ENCODE measurements around the gene CATSPERB.

Gene CATSPERB

DNA sequence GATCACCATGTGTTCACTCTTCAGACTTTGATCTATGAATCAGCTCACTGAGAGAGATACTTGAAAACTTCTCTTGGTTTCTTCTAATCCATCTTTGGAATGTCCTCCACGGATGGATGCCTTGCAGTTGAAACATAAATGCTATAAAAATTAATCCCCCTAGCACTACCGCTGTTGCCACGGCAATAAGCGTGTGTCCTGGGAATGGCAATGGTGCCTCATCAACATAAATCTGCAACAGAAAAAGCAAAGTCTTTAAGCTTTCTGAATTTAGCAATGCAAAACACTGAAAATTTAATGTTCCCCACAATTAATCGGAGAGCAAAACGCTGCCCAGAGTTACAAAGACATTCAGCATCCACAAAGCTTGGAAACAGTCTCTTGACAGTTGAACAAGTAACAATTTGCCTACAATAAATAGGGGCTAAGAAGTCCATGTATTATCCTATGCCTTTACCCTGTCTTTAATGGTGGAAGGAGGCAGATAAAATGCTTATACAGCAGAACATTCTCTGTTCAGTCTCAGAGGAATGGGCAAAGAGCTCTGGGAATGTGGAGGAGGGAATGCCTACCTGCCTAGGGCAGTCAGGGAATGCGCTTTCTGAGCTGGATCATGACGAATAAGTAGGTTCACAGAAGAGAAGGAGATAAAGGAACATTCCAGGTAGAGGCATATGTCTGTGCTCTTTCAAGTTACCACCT, 150.9 kb downstream of the CATSPERB start:
- H3K4me3 ChIP-seq (ENCODE audit: low read depth, low read length), result no peak overlapping the region
- CTCF ChIA-PET, result interaction anchor here (0.7 kb wide), 1 partner anchor 1066 kb away, joined by 3 read pairs; no protein-coding TSS in a partner anchor
- DNase-seq (ENCODE audit: low read depth, low spot score), result no peak
- TF ChIP-seq, protein P1, sequence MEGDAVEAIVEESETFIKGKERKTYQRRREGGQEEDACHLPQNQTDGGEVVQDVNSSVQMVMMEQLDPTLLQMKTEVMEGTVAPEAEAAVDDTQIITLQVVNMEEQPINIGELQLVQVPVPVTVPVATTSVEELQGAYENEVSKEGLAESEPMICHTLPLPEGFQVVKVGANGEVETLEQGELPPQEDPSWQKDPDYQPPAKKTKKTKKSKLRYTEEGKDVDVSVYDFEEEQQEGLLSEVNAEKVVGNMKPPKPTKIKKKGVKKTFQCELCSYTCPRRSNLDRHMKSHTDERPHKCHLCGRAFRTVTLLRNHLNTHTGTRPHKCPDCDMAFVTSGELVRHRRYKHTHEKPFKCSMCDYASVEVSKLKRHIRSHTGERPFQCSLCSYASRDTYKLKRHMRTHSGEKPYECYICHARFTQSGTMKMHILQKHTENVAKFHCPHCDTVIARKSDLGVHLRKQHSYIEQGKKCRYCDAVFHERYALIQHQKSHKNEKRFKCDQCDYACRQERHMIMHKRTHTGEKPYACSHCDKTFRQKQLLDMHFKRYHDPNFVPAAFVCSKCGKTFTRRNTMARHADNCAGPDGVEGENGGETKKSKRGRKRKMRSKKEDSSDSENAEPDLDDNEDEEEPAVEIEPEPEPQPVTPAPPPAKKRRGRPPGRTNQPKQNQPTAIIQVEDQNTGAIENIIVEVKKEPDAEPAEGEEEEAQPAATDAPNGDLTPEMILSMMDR (IDR thresholded peaks at IDR 0.05; ENCODE audit: insufficient read depth, low read length, missing control alignments), result no peak
- POLR2A ChIA-PET, result no interaction called here

DNA sequence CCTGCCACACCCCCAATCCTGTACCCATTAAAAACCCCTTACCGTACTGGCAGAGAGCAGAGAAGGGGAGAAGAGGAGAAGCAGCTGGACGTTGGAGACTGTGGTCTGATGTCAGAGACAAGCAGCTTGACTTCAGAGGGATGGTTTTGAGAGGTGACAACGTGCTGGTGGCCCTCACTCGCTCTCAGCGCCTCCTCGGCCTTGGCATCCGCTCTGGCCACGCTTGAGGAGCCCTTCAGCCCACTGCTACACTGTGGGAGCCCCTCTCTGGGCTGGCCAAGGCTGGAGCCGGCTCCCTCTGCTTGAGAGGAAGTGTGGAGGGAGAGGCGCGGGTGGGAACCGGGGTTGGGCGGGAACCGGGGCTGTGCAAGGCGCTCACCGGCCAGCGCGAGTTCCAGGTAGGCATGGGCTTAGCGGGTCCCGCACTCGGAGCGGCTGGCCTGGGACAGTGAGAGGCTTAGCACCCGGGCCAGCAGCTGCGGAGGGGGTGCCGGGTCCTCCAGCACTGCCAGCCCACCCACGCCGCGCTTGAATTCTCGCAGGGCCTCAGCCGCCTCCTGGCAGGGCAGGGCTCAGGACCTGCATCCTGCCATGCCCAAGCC, 154.2 kb downstream of the CATSPERB start:
- H3K4me3 ChIP-seq (ENCODE audit: low read depth, low read length), result no peak overlapping the region
- TF ChIP-seq, protein P1 (IDR thresholded peaks at IDR 0.05; ENCODE audit: insufficient read depth, low read length, missing control alignments), result no peak
- POLR2A ChIA-PET, result no interaction called here
- CTCF ChIA-PET, result no interaction called here
- no peak for DNase-seq (ENCODE audit: low read depth, low spot score)

DNA sequence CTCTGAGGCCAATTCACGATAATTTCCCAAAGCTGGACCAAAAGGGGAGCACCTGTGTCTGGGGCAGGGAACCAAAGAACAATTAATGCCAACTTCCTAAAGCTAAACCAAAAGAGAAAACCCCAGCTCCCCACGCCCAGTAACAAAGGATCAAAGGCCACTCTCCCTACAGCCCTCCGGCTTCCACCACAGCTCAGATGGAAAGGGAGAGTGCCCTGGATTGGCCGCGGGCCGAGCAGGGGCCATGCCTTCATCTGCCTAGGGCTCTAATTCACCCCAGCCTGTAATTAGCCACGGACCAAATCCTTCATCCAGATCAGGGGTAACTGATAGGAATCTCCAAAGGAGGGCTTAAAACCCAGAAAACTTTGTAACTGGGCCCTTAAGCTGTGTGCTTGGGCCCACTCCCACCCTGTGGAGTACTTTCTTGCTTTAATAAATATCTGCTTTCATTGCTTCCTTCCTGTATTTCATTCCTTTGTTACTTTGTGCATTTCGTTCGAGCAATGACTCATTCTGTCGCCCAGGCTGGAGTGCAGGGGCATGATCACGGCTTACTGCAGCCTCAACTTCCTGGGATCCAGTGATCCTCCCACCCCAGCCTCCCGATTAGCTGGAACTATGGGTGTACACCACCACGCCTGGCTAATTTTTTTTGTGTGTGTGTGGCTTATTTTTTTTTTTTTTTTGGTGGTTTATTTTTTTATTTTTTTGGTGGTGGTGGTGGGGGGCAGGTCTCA, 156.2 kb downstream of the CATSPERB start:
- CTCF ChIA-PET, result no interaction called here
- no peak overlapping the region for H3K4me3 ChIP-seq (ENCODE audit: low read depth, low read length)
- TF ChIP-seq, protein P1 (IDR thresholded peaks at IDR 0.05; ENCODE audit: insufficient read depth, low read length, missing control alignments), result no peak
- no peak for DNase-seq (ENCODE audit: low read depth, low spot score)
- POLR2A ChIA-PET, result no interaction called here

DNA sequence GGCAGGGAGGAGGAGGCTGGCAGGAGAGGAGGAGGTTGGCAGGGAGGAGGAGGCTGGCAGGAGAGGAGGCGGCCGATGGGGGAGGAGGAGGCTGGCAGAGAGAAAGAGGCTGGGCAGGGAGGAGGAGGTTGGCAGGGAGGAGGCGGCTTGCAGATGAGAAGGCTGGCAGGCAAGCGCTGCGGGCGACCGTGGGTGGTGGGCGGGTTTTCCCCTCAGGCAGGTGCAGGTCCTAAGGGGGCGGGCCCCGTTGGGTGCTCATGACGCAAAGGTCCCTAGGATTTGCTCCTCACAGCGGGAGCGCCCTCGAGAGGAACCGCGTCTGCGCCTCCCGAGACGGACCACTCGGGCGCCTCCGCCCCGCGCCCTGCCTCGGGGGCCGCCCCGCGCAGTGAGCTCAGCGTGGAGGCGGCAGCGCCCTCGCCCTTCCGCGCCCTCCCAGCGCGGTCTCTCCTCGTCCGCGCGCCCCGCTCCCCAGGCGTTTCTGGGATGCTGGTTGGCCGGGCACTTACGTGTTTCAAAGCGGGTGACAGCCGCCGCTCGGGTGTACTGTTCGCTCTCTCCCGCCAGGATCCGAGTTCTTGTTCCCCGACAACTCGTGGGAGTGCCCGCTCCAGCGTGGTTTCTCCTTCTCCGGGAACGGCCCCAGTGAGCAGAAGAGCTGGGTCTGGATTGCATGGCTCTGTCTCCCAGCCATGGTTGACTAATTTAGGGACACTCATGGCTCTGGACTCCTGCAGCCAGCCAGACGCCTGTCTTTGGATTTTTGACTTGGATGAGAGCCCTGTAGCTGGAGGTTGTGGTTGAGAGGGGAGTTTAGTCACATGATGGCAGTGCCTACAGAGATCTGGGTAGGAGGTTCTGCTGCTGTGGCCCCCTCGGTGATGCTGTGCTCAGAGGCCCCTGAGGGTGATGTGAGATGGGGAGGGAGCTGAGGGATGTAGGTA, 157.7 kb downstream of the CATSPERB start:
- ChIA-PET CTCF (no interaction called here), POLR2A (no interaction called here)
- peak overlapping the region; percentile 55 for H3K4me3 ChIP-seq (ENCODE audit: low read depth, low read length)
- TF ChIP-seq, protein P1 (IDR thresholded peaks at IDR 0.05; ENCODE audit: insufficient read depth, low read length, missing control alignments), result no peak
- DNase-seq (ENCODE audit: low read depth, low spot score), result peak; percentile 5

DNA sequence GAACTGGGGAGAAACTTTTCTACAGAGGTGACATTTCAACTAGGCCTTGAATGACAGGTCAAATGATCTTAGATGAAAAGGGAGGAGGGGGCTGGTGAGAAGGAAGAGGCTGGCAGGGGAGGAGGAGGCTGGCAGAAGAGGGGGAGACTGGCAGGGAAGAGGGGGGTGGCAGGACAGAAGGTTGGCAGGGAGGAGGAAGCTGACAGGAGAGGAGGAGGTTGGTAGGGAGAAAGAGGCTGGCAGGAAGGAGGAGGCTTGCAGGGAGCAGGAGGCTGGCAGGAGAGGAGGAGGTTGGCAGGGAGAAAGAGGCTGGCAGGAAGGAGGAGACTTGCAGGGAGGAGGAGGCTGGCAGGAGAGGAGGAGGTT, 158.4 kb downstream of the CATSPERB start:
- ChIA-PET CTCF (no interaction called here), POLR2A (no interaction called here)
- no peak overlapping the region; the same call in 1 of the 2 replicates for H3K4me3 ChIP-seq (ENCODE audit: low read depth, low read length)
- no peak for DNase-seq (ENCODE audit: low read depth, low spot score)
- TF ChIP-seq, protein P1 (IDR thresholded peaks at IDR 0.05; ENCODE audit: insufficient read depth, low read length, missing control alignments), result no peak
